Measurements from ENCODE around the gene PDILT.
"Not testable (repeated sequence)": the region's sequence is repeated elsewhere in the genome, so short reads cannot be mapped to it uniquely, and the experiment has no call there.

GRCh38 chr16:20421748-20422147 lies 17.2 kb upstream of the PDILT start:
- TF ChIP-seq CTCF, POLR2A (IDR thresholded peaks at IDR 0.05): not testable (repeated sequence)

Measured in adrenal gland (tissue), 5 donors.